HFFc6 (cell line): Measurements from ENCODE around the gene LMX1B. TPM values are rescaled to one million over a fixed set of nuclear protein-coding genes. Genes with fewer than 3 reads are reported as not detected.

Source experiments
- DNase-seq: peaks from one replicate; pipeline ENCODE4 v3.0.0-alpha.2; 2018
- H3K27ac Mint-ChIP-seq: 2 replicates; pipeline ENCODE4 v1.8.0; 2020; ENCODE audit warnings: mild to moderate bottlenecking, mixed read lengths
- H3K27me3 Mint-ChIP-seq: 2 replicates; pipeline ENCODE4 v1.8.0; 2021; ENCODE audit warnings: mild to moderate bottlenecking, moderate library complexity, mixed read lengths; ENCODE audit not compliant: insufficient read depth
- H3K36me3 Mint-ChIP-seq: 2 replicates; pipeline ENCODE4 v1.8.0; 2021; ENCODE audit warnings: low read depth, mixed read lengths
- H3K4me1 Mint-ChIP-seq: 2 replicates; pipeline ENCODE4 v1.8.0; 2020; ENCODE audit warnings: low read depth, mixed read lengths
- H3K4me3 Mint-ChIP-seq: 2 replicates; pipeline ENCODE4 v1.8.0; 2020; ENCODE audit warnings: mild to moderate bottlenecking, moderate library complexity, mixed read lengths
- H3K9me3 Mint-ChIP-seq: 2 replicates; pipeline ENCODE4 v1.8.0; 2020; ENCODE audit warnings: mild to moderate bottlenecking, mixed read lengths
- CTCF ChIP-seq: fragments of 200-600 bp; sonication (generic); IDR thresholded peaks from 2 replicates; pipeline ENCODE4 v1.5.0; 2021; ENCODE audit warnings: antibody characterized with exemption, mild to moderate bottlenecking
- total RNA-seq, 6 experiments: library from RNA; stranded (reverse); fragmentation: NEBNext Ultra II Directional; extraction: Animal tissue kit (Norgen Biotek cat#: 25700); gene quantifications; 2 replicates in 1 of 6; 3 replicates in 5 of 6; pipeline ENCODE4 v1.2.3, GENCODE V29; 2021

LMX1B gene
- total RNA-seq, 6 experiments from 2014 or later, result not detected

- Mint-ChIP-seq H3K27me3 (peaks cover 31% of the 10 kb centered on the region), H3K36me3 (no peaks in the 10 kb centered on the region), H3K4me3 (no peak overlapping the region), H3K9me3 (no peaks in the 10 kb centered on the region), H3K4me1 (no peaks in the 10 kb centered on the region), H3K27ac (no peak overlapping the region)
- DNase-seq, result no peak
- TF ChIP-seq CTCF, result no peak
Measured at GRCh38 chr9:126663661-126664072, 49.9 kb downstream of the LMX1B start.

- Mint-ChIP-seq H3K27me3 (peaks cover 24% of the 10 kb centered on the region), H3K9me3 (no peaks in the 10 kb centered on the region), H3K36me3 (no peaks in the 10 kb centered on the region), H3K4me3 (no peak overlapping the region), H3K4me1 (no peaks in the 10 kb centered on the region), H3K27ac (no peak overlapping the region)
- no peak for DNase-seq
- TF ChIP-seq CTCF, result no peak
Measured at GRCh38 chr9:126664900-126665643, 51.3 kb downstream of the LMX1B start.

GRCh38 chr9:126665644-126666035 lies 51.9 kb downstream of the LMX1B start:
- no peaks in the 10 kb centered on the region for H3K9me3 Mint-ChIP-seq
- no peak overlapping the region for H3K27ac Mint-ChIP-seq
- TF ChIP-seq CTCF, result no peak
- no peak for DNase-seq
- H3K4me1 Mint-ChIP-seq, result no peaks in the 10 kb centered on the region
- H3K4me3 Mint-ChIP-seq, result no peak overlapping the region
- H3K36me3 Mint-ChIP-seq, result no peaks in the 10 kb centered on the region
- H3K27me3 Mint-ChIP-seq, result peaks cover 19% of the 10 kb centered on the region

GRCh38 chr9:126666155-126666803 lies 52.6 kb downstream of the LMX1B start:
- no peaks in the 10 kb centered on the region for H3K4me1 Mint-ChIP-seq
- H3K27ac Mint-ChIP-seq, result no peak overlapping the region
- TF ChIP-seq CTCF, result no peak
- H3K36me3 Mint-ChIP-seq, result no peaks in the 10 kb centered on the region
- no peak overlapping the region for H3K4me3 Mint-ChIP-seq
- no peaks in the 10 kb centered on the region for H3K9me3 Mint-ChIP-seq
- no peak for DNase-seq
- H3K27me3 Mint-ChIP-seq, result peaks cover 17% of the 10 kb centered on the region

- H3K27me3 Mint-ChIP-seq, result peaks cover 17% of the 10 kb centered on the region
- no peak for TF ChIP-seq CTCF
- no peak overlapping the region for H3K27ac Mint-ChIP-seq
- DNase-seq, result no peak
- no peak overlapping the region for H3K4me3 Mint-ChIP-seq
- H3K9me3 Mint-ChIP-seq, result no peaks in the 10 kb centered on the region
- H3K36me3 Mint-ChIP-seq, result no peaks in the 10 kb centered on the region
- H3K4me1 Mint-ChIP-seq, result no peaks in the 10 kb centered on the region
Measured at GRCh38 chr9:126667190-126668055, 53.7 kb downstream of the LMX1B start.
